GM12891 (cell line): Measurements from ENCODE around the gene ACTN4.

ENCODE experiments used
- PAX5 ChIP-seq: IDR thresholded peaks from 2 replicates; pipeline ENCODE4 v1.6.1; 2011; ENCODE audit warnings: low read length, moderate library complexity, mild to moderate bottlenecking; ENCODE audit not compliant: insufficient read depth, severe bottlenecking
- POLR2A ChIP-seq: IDR thresholded peaks from 2 replicates; pipeline ENCODE4 v1.6.1; 2011; ENCODE audit warnings: low read depth, low read length, control low read depth
- POLR2AphosphoS5 ChIP-seq: IDR thresholded peaks from 2 replicates; pipeline ENCODE4 v1.6.1; 2011; ENCODE audit warnings: low read depth, low read length, control low read depth
- POU2F2 ChIP-seq: IDR thresholded peaks from 2 replicates; pipeline ENCODE4 v1.6.1; 2011; ENCODE audit warnings: low read depth, mild to moderate bottlenecking, control low read depth, low read length, moderate library complexity
- SPI1 ChIP-seq: IDR thresholded peaks from 2 replicates; pipeline ENCODE4 v1.6.1; 2011; ENCODE audit warnings: low read depth, low read length, control low read depth
- TAF1 ChIP-seq: IDR thresholded peaks from 2 replicates; pipeline ENCODE4 v1.6.1; 2011; ENCODE audit warnings: low read depth, low read length, control low read depth

- TF ChIP-seq POLR2A (no peak), POLR2AphosphoS5 (no peak), POU2F2 (no peak), TAF1 (no peak), SPI1 (no peak), PAX5 (no peak)
Measured at GRCh38 chr19:38656171-38656981, 8.9 kb downstream of the ACTN4 start.
